ENCODE results near the gene CNPY1.

The CNPY1 gene

DNA sequence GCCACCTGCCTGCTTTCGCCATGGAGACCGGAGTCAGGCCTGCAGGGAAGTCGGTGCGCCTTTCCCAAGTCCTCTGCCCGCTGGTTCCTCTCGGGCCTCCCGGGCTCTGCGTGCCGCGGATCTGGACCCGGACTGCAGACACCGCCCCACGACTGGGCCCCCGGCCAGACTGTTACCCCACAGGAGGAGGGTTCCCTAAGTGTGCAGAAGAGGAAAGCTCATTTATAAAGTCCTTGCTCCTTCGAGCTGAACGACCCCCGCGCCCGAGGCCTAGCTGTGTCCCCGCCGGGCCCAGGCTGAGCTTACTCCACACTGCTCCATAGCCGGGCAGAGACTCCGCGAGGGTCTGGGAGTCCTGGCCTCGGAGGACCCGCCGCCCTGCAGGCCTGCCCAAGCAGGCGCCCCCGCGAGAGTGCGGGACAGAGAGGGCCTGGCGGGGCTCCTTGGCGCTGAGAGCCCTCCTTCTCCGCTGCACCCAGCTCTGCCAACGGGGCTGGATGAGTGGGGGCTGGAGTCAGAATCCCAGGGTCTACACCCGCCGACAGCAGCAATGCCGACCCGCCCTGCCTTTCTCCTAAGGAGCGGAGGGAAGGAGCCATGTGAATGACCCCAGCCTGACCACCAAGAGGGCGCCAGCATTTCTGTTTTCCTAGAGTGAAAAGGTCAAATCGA, 80.1 kb downstream of the CNPY1 start:
- DNase-seq (ENCODE audit: low spot score) = no peak

DNA sequence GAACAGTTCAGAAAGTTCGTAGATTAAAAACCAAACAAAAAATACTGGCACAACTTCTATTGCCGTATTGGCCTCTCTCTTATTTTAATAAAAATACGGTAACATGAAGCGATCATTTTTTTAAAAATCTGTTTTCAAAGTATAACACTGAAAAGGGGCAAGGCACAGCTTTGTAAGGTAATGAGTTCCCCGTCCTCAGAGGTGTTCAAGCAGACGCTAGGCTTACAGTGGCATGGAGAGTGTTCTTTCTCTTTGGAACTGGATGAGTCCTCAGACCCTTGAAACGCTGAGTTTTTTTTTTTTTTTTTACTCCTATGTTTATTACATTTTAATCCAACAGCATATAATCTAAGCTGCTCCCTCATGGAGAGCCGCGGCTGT, 80.6 kb downstream of the CNPY1 start:
- no peak for DNase-seq (ENCODE audit: low spot score)

- DNase-seq (ENCODE audit: low spot score) = no peak
These were observed 81.2 kb downstream of the CNPY1 start for GRCh38 chr7:155464948-155465739.

GRCh38 chr7:155464183-155464582, 82.2 kb downstream of the CNPY1 start:
- DNase-seq (ENCODE audit: low spot score) = no peak

- no peak for DNase-seq (ENCODE audit: low spot score)
These were observed 83.1 kb downstream of the CNPY1 start for GRCh38 chr7:155463114-155463811.

DNA sequence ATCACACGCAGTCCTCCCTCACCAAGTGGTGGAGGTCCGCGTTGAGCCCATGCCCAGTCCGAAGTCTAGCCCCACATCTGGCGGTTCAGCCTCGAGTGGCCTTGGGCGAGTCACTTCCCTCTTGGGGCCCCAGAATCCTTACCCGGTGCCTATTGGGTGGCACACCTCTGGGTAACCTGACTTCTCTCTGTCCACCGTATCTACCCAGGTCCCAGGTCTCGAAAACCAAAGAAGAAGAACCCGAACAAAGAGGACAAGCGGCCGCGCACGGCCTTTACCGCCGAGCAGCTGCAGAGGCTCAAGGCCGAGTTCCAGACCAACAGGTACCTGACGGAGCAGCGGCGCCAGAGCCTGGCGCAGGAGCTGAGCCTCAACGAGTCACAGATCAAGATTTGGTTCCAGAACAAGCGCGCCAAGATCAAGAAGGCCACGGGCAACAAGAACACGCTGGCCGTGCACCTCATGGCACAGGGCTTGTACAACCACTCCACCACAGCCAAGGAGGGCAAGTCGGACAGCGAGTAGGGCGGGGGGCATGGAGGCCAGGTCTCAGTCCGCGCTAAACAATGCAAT, 84.1 kb downstream of the CNPY1 start:
- no peak for DNase-seq (ENCODE audit: low spot score)

DNA sequence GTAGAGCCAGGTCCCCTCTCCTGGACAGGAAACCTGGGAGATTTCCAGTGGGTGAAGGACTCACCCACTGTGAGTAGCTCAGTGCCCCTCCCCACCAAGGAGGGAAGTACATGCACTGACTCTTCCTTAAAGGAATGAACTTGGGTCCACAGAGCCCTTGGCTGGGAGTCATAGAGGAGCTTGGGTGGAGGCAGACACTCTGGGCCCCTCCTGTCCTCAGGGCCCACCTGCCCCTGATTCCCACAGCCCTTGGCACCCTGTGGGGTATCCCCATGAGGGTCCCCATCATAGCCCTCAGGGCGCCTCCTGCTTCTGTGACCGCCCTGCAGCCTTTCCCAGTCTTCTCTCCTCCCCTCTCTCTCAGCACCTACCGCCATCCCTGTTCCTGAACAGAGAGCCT, 84.7 kb downstream of the CNPY1 start:
- no peak for DNase-seq (ENCODE audit: low spot score)

DNA sequence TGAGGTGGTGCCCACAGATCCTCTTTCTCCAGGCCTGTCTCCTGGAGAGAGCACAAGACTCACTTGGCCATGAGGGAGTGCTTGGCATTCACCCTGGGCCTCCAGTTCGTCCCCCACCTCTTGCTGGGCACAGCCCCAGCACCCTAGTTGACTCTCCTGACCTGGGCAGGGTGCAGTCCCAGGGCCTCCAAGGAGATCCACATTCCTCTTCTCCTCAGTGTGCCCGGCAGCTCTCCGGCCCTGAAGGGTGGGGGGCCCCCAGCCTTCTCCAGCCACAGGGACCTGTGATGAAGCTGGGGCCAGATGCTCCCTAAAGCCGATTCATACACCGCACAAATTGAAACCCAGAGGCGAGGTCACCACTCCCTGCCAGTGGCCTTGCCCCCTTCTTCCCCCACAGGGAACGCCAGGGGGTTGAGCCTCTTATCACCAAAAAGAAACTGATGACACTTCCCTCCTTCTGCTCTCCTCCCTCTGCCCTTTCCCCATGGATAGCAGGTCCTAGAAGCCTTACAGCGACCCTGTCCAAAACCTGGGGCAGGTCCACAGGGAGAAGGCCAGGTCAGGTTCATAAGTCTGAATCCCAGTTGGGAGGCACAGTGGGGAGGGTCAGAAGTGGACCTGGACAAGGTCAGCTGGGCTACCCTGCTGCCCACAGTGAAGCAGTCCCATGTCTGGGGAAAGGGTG, 85.3 kb downstream of the CNPY1 start:
- no peak for DNase-seq (ENCODE audit: low spot score)

GRCh38 chr7:155459700-155460461, 86.5 kb downstream of the CNPY1 start:
- no peak for DNase-seq (ENCODE audit: low spot score)

GRCh38 chr7:155458878-155459699, 87.3 kb downstream of the CNPY1 start:
- no peak for DNase-seq (ENCODE audit: low spot score)

GRCh38 chr7:155458111-155458877, 88.1 kb downstream of the CNPY1 start, which contains the start of gene EN2:
EN2 (plus strand) TSS chr7:155458129; CDS start chr7:155458378, 249 bp downstream.
- DNase-seq (ENCODE audit: low spot score) = no peak

DNA sequence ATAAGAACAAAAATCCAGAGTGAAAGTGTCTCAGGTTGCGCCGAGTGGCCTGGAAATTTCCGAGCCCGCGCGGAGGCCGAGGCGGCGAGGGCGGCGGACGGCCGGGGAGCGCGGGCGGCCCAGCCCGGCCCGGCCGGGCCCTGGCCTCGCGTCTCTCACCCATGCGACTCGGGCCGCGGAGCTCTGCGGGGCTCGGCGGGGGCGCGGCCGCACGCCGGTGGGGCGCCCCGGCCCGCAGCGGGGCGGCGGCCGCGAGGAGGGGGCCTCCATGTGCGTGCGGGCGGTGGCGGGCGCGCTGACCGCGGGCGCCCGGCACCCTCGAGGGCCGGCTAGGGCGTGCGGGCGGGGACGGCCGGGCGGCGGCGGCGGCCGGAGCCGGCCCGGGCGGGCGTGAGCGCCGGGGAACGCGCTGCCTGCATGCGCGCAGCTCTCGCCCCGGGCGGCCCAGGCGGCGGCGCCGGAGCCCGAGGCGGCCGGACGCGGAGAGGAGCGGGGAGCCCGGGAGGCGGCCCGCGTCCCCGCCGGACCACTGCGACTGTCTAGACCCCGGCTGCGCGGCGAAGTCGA, 88.7 kb downstream of the CNPY1 start:
- no peak for DNase-seq (ENCODE audit: low spot score)

DNA sequence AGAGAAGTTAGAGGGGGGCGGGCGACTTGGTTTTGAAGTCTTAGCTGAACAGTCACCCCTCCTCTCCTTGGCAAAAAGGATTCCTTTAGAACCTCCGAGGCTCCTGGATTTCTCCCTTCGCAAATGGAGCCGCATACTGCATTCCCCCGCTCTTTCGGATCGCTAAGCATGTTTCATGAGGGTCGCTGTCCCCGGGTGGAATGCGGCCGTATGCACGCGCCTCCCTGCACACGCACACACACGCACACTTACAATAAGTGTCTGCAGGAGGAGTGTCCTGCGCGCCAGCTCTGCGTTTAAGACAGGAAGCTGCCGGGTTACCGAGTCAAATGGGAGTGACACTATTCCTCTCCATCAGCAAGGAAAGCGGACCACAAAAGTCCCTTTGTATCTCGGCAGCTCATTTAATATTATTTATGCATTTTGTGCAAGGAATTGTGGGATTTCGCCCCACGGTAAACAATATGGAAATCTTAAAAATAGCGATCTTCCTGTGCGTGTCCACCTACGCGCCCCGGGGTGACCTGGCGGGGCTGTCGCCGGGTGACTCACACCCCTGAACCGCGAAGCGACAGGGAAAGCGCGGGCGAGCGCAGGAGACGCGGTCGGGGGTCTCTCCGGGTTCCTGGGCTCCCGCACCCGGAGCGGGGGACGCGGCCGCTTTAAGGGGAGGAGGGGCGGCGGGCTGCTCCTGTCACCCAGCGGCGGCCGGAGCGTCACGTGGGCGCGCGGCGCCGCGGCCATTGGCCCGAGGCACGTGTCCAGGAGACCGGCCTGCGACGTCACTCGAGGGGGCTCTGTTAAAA, 89.4 kb downstream of the CNPY1 start:
- no peak for DNase-seq (ENCODE audit: low spot score)

- no peak for DNase-seq (ENCODE audit: low spot score)
These were observed 90.3 kb downstream of the CNPY1 start for GRCh38 chr7:155455776-155456737.

- no peak for DNase-seq (ENCODE audit: low spot score)
These were observed 91.1 kb downstream of the CNPY1 start for GRCh38 chr7:155455132-155455693.

GRCh38 chr7:155454183-155455112, 91.9 kb downstream of the CNPY1 start:
- no peak for DNase-seq (ENCODE audit: low spot score)

Measured in RKO (cell line).